Mesodermal cell (in vitro differentiated cells): ENCODE measurements around the gene BAIAP2. TPM values are rescaled to one million over a fixed set of nuclear protein-coding genes. Genes with fewer than 3 reads are reported as not detected.

Experiments used
- H3K27ac ChIP-seq: 2 replicates; pipeline ENCODE4 v1.7.0; 2013; ENCODE audit warnings: mild to moderate bottlenecking, low read depth, low read length, moderate library complexity; ENCODE audit not compliant: severe bottlenecking
- H3K36me3 ChIP-seq: 2 replicates; pipeline ENCODE4 v1.7.1; 2013; ENCODE audit warnings: mild to moderate bottlenecking, low read length, moderate library complexity; ENCODE audit not compliant: control insufficient read depth, insufficient read depth
- H3K4me1 ChIP-seq: one replicate; pipeline ENCODE4 v1.7.1; 2013; ENCODE audit warnings: mild to moderate bottlenecking, low read length; ENCODE audit not compliant: insufficient read depth, control insufficient read depth, poor library complexity, severe bottlenecking
- H3K4me3 ChIP-seq: 2 replicates; pipeline ENCODE4 v1.7.0; 2013; ENCODE audit warnings: low read length, control low read depth, mild to moderate bottlenecking; ENCODE audit not compliant: insufficient read depth, poor library complexity, severe bottlenecking; ENCODE audit errors: extremely low read depth
- H3K9me3 ChIP-seq: 2 replicates; pipeline ENCODE4 v1.7.1; 2013; ENCODE audit warnings: mild to moderate bottlenecking, low read length, moderate library complexity; ENCODE audit not compliant: control insufficient read depth
- WGBS, 2 experiments: methylation state at CpG; one replicate each; pipeline ENCODE4 v1.1.5; 2013; ENCODE audit warnings: missing lambda C conversion rate in 2 of 2; ENCODE audit not compliant: insufficient coverage in 2 of 2; 5-methylcytosine and 5-hydroxymethylcytosine counted together
- polyA plus RNA-seq, 2 experiments: library from polyadenylated mRNA; stranded (reverse); fragments of 50-300 nt; gene quantifications; one replicate each; pipeline ENCODE4 v1.2.3, GENCODE V29; 2013

BAIAP2 gene
- polyA plus RNA-seq (2013, experiment 1 of 2), result 27.1 TPM
- 24.1 TPM for polyA plus RNA-seq (2013, experiment 2 of 2)

GRCh38 chr17:81034779-81035520 lies at the start of gene BAIAP2:
TSS of gene BAIAP2 (plus strand) at chr17:81035151. CDS start at chr17:81035255, 104 bp downstream.
- H3K27ac ChIP-seq, result no peak within 1 kb of the TSS
- H3K36me3 ChIP-seq, result peaks cover 26% of the 10 kb centered on the region
- WGBS, 2 experiments, result 0% methylated on average over 61 to 69 of the region's 92 CpGs
- peak within 1 kb of the TSS; percentile 64 for H3K4me3 ChIP-seq
- H3K9me3 ChIP-seq, result no peaks in the 10 kb centered on the region
- H3K4me1 ChIP-seq, result peaks cover 28% of the 10 kb centered on the region

- no peak overlapping the region for H3K27ac ChIP-seq
- no peak overlapping the region for H3K4me3 ChIP-seq
- no peaks in the 10 kb centered on the region for H3K9me3 ChIP-seq
- H3K4me1 ChIP-seq, result peaks cover 9% of the 10 kb centered on the region
- no peaks in the 10 kb centered on the region for H3K36me3 ChIP-seq
- 90 to 100% methylated on average over 6 of the region's 7 CpGs for WGBS, 2 experiments
Observed at GRCh38 chr17:80986046-80986445, 48.9 kb upstream of the BAIAP2 start.

GRCh38 chr17:80986816-80987475 lies 48.0 kb upstream of the BAIAP2 start:
- Histone ChIP-seq H3K4me3 (no peak overlapping the region), H3K27ac (no peak overlapping the region), H3K4me1 (peaks cover 9% of the 10 kb centered on the region), H3K36me3 (no peaks in the 10 kb centered on the region), H3K9me3 (no peaks in the 10 kb centered on the region)
- 89 to 92% methylated on average over 17 to 18 of the region's 18 CpGs for WGBS, 2 experiments

- H3K9me3 ChIP-seq, result no peaks in the 10 kb centered on the region
- no peak overlapping the region for H3K27ac ChIP-seq
- H3K4me1 ChIP-seq, result peaks cover 15% of the 10 kb centered on the region
- H3K36me3 ChIP-seq, result no peaks in the 10 kb centered on the region
- H3K4me3 ChIP-seq, result no peak overlapping the region
- WGBS, 2 experiments, result 81 to 85% methylated on average over 16 of the region's 16 CpGs
Observed at GRCh38 chr17:80987941-80988461, 47.0 kb upstream of the BAIAP2 start.

- no peaks in the 10 kb centered on the region for H3K9me3 ChIP-seq
- H3K4me1 ChIP-seq, result peaks cover 6% of the 10 kb centered on the region
- no peak overlapping the region for H3K4me3 ChIP-seq
- no peak overlapping the region for H3K27ac ChIP-seq
- peaks cover 3% of the 10 kb centered on the region for H3K36me3 ChIP-seq
- 91 to 95% methylated on average over 9 to 11 of the region's 11 CpGs for WGBS, 2 experiments
Observed at GRCh38 chr17:80989586-80989913, 45.4 kb upstream of the BAIAP2 start.

GRCh38 chr17:80990921-80991644 lies 43.9 kb upstream of the BAIAP2 start:
- H3K9me3 ChIP-seq, result no peaks in the 10 kb centered on the region
- H3K27ac ChIP-seq, result no peak overlapping the region
- H3K4me3 ChIP-seq, result peak overlapping the region; percentile 72
- peaks cover 6% of the 10 kb centered on the region for H3K4me1 ChIP-seq
- WGBS, 2 experiments, result 61 to 68% methylated on average over 11 to 17 of the region's 22 CpGs
- H3K36me3 ChIP-seq, result peaks cover 12% of the 10 kb centered on the region

- Histone ChIP-seq H3K36me3 (peaks cover 18% of the 10 kb centered on the region), H3K27ac (no peak within 1 kb of the TSS), H3K9me3 (no peaks in the 10 kb centered on the region), H3K4me3 (peak within 1 kb of the TSS; percentile 72), H3K4me1 (peaks cover 6% of the 10 kb centered on the region)
- WGBS, 2 experiments, result 1% methylated on average over 54 to 60 of the region's 66 CpGs
Observed at GRCh38 chr17:80991645-80992076, 43.3 kb upstream of the BAIAP2 start, which contains the start of gene CHMP6. TSS of gene CHMP6 (plus strand) at chr17:80991841. CDS start at chr17:80991919, 78 bp downstream.

- peak overlapping the region; percentile 72 for H3K4me3 ChIP-seq
- 7 to 8% methylated on average over 68 of the region's 90 CpGs for WGBS, 2 experiments
- peaks cover 6% of the 10 kb centered on the region for H3K4me1 ChIP-seq
- H3K9me3 ChIP-seq, result no peaks in the 10 kb centered on the region
- peaks cover 24% of the 10 kb centered on the region for H3K36me3 ChIP-seq
- H3K27ac ChIP-seq, result no peak overlapping the region
Observed at GRCh38 chr17:80992077-80992947, 42.6 kb upstream of the BAIAP2 start.

- Histone ChIP-seq H3K27ac (no peak overlapping the region), H3K4me3 (peak overlapping the region; percentile 72), H3K4me1 (peaks cover 6% of the 10 kb centered on the region), H3K36me3 (peaks cover 32% of the 10 kb centered on the region), H3K9me3 (no peaks in the 10 kb centered on the region)
- 81 to 88% methylated on average over 13 to 15 of the region's 18 CpGs for WGBS, 2 experiments
Observed at GRCh38 chr17:80992948-80993624, 41.9 kb upstream of the BAIAP2 start.
